ENCODE measurements around the gene NUP133.
A peak's percentile ranks its signal among the peaks of the same experiment; 100 is the strongest.

The NUP133 gene

DNA sequence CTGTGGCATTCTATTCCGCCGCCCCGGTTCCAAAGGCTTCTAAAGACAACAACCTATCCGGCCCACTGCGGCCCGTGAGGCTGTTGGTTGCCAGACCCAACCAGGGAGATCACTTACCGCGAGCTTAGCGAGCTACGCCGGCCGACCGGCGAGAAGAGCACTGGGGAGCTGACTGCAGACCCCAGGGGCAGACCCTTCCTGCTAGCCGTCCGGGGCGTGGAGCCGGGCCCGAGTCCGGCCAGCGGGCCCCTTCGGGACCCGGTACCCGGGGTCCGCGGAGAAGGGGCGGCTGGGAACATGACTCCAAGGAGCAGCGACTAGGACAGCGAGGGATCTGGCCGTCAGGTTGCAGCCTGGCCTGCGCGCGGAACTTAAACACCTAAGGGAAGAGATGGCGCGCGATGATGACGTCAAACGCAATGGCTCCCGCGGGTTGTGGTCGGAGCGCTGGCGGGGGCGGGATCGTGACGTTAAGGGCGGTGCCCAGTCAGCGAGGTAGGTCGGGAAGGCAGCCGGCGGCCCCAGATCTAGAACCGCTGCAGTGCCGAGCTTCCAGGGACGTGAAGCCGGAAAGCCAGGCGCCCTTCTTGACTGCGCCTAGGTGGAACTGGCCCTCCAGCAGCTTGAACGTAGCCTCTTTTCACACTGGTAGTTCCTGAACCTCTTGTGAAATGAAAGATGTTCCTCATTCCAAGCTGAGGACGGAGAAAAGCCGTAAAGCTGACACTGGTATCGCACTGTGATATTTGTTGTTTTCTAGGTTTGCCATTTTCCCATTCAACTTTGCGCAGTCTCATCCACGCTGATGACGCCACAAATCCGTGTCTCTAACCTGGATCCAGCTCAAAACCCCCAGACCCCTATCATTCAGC, at the start of gene NUP133:
NUP133 (minus strand) TSS at position 391 of the 872 bp plus-strand sequence; CDS start at position 299, 92 bp downstream.
- peak; percentile 99 for TF ChIP-seq POLR2A (IDR thresholded peaks at IDR 0.05; ENCODE audit: low read length)
- no peak for TF ChIP-seq GATA1 (IDR thresholded peaks at IDR 0.05; ENCODE audit: low read depth, low read length)
- DNase-seq: peak; percentile 99 to 100

GRCh38 chr1:229557200-229557850, 49.2 kb upstream of the NUP133 start:
- DNase-seq: peak; percentile 52 to 69

DNA sequence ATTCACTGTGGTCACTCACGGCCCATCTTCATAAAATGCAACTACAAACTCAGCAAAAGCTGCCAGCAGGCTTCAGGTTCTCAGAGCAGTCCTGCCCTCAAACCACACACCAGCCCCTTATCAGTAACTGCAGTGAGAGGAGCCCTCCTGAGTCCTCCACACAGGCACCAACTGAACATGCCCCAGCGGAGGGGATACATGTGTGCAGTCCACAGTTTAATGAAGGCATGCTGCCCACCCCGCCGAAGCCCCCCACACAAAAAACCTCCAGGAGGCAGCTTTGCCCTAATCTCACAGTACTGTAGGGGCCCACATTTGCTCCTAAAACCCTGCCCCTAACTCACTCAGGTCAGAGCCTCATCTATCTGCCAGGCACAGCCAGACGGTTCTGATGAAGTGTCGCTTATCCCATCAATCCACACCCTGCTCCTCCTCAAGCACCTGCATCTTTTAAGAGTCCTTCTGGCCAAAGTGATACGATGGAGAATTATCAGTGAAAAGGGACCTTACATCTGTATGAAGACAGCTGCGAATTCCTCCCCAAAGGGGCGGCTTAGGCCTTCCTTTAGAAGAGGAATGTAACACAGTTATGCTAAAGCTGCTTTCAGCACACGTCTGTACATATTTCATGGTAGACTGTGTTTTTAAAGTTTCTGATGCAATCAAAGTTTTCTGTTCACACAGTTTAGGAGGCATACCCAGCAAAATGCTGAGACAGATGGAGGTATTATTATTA, 46.9 kb upstream of the NUP133 start:
- peak; percentile 81 for TF ChIP-seq POLR2A (IDR thresholded peaks at IDR 0.05; ENCODE audit: low read length)
- TF ChIP-seq GATA1 (IDR thresholded peaks at IDR 0.05; ENCODE audit: low read depth, low read length): peak; percentile 88

More at GRCh38 chr1:229557200-229557850, 49.2 kb upstream of the NUP133 start:
- TF ChIP-seq POLR2A (IDR thresholded peaks at IDR 0.05; ENCODE audit: low read length): no peak
- TF ChIP-seq GATA1 (IDR thresholded peaks at IDR 0.05; ENCODE audit: low read depth, low read length): no peak

DNA sequence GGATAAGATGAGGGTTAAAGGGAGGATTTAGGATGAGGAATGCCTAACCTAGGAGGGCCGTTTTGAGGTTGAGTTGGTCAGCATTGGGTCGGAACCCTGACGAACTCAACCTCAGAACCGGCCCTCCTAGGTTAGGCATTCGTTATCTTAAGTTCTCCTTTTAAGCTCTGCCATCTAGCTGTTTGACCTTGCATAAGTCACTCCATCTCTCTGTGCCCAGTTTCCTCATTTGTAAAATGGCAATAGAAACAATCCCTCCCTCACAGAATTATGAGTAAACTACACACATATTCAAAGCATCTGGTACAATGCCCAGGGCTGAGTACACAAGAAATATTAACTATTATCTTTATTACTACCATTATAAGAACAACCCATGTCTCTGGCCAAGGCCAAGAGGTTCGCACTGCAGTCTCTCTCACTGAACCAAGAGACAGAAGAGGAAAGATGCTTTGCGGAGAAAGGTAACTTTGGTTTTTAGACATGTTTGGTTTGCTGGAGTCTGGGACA, 45.5 kb upstream of the NUP133 start:
- DNase-seq: peak in 1 of 2 experiments; percentile 20
- TF ChIP-seq GATA1 (IDR thresholded peaks at IDR 0.05; ENCODE audit: low read depth, low read length): no peak
- no peak for TF ChIP-seq POLR2A (IDR thresholded peaks at IDR 0.05; ENCODE audit: low read length)

More for the DNA sequence above, 46.9 kb upstream of the NUP133 start:
- DNase-seq: peak; percentile 96 to 100

DNA sequence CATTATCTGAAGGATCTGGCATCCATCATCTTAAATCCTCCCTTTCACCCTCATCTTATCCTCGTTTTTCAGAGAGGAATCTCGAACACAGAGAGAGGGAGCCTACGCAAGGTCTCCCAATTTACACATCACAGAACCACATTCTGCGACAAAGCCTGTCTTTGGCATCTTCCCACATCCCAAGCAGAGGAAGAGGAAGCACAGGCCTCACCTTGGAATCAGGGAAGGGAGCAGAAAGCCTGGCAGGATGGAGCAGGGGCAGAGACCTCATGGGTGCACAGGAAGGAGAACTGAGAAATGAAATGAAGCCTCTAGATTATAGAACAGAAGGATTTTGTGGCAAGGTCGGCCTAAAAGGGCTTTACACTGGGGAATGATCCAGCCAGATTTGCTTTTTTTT, 44.6 kb upstream of the NUP133 start:
- DNase-seq: no peak
- TF ChIP-seq POLR2A (IDR thresholded peaks at IDR 0.05; ENCODE audit: low read length): no peak

- no peak for DNase-seq
- no peak for TF ChIP-seq GATA1 (IDR thresholded peaks at IDR 0.05; ENCODE audit: low read depth, low read length)
- no peak for TF ChIP-seq POLR2A (IDR thresholded peaks at IDR 0.05; ENCODE audit: low read length)
These were observed 42.8 kb upstream of the NUP133 start for GRCh38 chr1:229550812-229551567.

DNA sequence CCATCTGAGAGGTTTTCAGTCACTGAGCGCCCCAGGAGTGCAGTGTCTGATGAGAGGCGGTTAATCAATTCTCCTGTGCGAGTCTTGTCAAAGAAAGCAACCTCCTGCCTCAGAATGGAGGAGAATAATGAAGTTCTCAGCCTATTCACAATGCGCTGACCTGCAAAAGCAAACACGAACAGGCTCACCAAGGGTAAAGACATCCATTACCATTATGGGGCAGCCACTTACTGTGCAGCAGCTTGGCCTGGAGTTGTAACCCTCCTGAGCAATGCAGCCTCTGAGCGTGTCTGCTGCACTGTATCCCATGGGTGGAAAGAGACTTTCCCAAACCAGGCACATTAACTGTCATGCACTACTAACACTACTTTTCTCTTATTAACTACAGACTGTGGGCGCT, 39.4 kb upstream of the NUP133 start:
- TF ChIP-seq GATA1 (IDR thresholded peaks at IDR 0.05; ENCODE audit: low read depth, low read length) (no peak), POLR2A (IDR thresholded peaks at IDR 0.05; ENCODE audit: low read length) (no peak)
- DNase-seq: no peak

DNA sequence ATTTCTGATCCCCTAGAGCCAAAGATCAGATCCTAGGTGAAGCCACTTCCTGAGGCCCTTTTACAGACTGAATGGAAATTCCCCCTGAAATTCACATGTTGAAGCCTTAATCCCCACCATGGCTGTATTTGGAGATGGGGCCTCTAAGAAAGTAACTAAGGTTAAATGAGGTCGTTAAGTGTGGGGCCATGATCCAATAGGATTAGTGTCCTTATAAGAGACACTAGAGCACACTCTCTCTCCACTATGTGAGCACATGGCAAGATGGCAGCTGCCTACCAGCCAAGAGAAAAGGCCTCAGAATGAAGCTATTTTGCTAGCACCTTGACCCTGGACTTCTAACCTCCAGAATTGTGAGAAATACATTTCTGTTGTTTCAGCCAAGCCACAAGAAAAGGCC, 36.4 kb upstream of the NUP133 start:
- TF ChIP-seq POLR2A (IDR thresholded peaks at IDR 0.05; ENCODE audit: low read length) (no peak), GATA1 (IDR thresholded peaks at IDR 0.05; ENCODE audit: low read depth, low read length) (no peak)

DNA sequence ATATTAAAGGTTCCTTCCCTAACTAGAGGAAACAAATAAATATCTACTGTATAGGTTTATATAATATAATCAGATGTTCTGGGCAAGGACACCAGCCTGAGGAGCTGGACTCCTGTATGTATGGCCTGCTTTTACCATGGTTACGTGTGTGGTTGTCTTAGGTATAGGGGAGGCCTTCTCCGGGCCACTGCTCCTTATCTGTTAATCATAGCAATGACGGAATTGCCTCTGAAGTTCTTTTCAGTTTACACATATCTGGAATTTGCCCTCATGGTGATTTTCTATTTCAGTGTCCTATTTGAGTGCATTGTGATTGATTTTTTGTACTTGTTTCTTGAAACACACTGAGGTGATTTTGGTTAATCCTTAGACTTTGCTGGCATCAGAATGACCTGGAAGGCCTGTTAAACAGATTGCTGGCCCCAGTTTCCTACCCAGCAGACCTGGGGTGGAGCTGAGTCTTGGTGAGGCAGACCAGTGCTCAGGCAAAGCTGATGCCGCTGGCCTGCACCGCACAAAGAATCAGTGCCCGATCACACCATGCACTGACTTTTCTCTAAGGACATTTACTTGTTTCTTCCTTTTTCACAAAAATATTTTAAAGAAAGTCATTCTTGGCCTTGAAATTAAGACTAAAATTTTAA, 31.8 kb upstream of the NUP133 start:
- no peak for DNase-seq
- no peak for TF ChIP-seq GATA1 (IDR thresholded peaks at IDR 0.05; ENCODE audit: low read depth, low read length)
- no peak for TF ChIP-seq POLR2A (IDR thresholded peaks at IDR 0.05; ENCODE audit: low read length)

More for the DNA sequence above, 36.4 kb upstream of the NUP133 start:
- DNase-seq: no peak

- no peak for DNase-seq
- no peak for TF ChIP-seq POLR2A (IDR thresholded peaks at IDR 0.05; ENCODE audit: low read length)
- TF ChIP-seq GATA1 (IDR thresholded peaks at IDR 0.05; ENCODE audit: low read depth, low read length): no peak
These were observed 30.8 kb upstream of the NUP133 start for GRCh38 chr1:229538945-229539344.

DNA sequence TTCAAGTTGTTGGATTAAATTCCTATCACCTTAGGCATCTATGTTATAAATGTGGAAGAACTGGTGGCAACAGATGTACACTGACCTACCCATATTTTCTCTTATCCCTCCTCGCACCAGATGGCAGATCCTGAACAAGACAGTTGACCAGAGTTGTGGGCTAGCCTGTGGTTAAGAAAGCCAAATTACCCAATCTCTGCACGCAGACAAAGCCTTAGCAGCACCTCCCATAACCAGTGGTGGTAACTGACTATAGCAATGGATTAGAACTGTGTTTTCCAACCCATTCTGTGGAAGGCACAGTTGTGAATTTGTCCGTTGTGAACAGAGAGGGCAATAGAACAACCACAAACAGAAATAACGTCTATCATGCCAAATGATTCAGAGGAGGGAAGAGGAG, 29.8 kb upstream of the NUP133 start:
- peak in 1 of 2 experiments; percentile 15 for DNase-seq

DNA sequence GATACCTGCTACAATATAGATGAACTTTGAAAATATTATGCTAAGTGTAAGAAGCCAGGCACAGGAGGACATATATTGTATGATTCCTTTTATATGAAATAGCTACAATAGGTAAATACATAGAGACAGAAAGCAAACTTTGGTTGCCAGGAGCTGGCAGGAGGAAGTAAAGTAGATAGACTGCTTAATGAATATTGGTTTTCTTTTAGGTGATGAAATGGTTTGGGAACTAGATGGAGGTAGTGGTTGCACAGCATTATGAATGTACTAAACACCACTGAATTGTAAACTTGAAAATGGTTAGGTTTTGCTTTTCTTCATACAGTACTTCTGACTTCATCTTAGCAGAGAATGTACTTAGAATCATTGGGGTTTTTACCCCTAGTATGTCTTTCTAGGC, 28.8 kb upstream of the NUP133 start:
- TF ChIP-seq GATA1 (IDR thresholded peaks at IDR 0.05; ENCODE audit: low read depth, low read length): no peak
- no peak for TF ChIP-seq POLR2A (IDR thresholded peaks at IDR 0.05; ENCODE audit: low read length)
- DNase-seq: no peak

More for the DNA sequence above, 29.8 kb upstream of the NUP133 start:
- TF ChIP-seq GATA1 (IDR thresholded peaks at IDR 0.05; ENCODE audit: low read depth, low read length): no peak
- TF ChIP-seq POLR2A (IDR thresholded peaks at IDR 0.05; ENCODE audit: low read length): no peak

DNA sequence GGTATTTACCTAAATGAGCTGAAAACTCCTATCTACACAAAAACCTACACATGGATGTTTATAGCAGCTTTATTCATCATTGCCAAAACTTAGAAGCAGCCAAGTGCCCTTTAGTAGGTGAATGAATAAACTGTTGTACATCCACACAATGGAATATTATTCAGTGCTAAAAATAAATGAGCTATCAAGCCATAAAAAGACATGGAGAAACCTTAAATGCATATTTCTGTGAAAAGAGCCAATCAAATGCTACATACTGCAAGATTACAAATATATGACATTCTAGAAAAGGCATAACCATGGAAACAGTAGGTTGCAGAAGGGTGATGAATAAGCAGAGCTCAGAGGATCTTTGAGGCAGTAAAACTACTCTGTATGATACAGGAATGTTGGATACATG, 27.1 kb upstream of the NUP133 start:
- TF ChIP-seq GATA1 (IDR thresholded peaks at IDR 0.05; ENCODE audit: low read depth, low read length) (no peak), POLR2A (IDR thresholded peaks at IDR 0.05; ENCODE audit: low read length) (no peak)

More for the DNA sequence above, 27.1 kb upstream of the NUP133 start:
- no peak for DNase-seq
